Hepatocyte (in vitro differentiated cells): Measurements from ENCODE around the gene PPP6R2.

Experiments
- CTCF ChIP-seq: fragments of 200-600 bp; sonication (generic); IDR thresholded peaks from 2 replicates; pipeline ENCODE4 v1.5.1; 2016; ENCODE audit warnings: antibody characterized with exemption, mild to moderate bottlenecking; ENCODE audit not compliant: poor library complexity
- EZH2 ChIP-seq: fragments of 200-600 bp; sonication (generic); IDR thresholded peaks from 2 replicates; pipeline ENCODE4 v1.6.1; 2016; ENCODE audit warnings: antibody characterized with exemption, mild to moderate bottlenecking, borderline replicate concordance
- EZH2phosphoT487 ChIP-seq: fragments of 200-600 bp; sonication (generic); IDR thresholded peaks from one replicate; pipeline ENCODE4 v1.6.1; 2018; ENCODE audit warnings: antibody characterized with exemption, mild to moderate bottlenecking, low read depth, moderate library complexity; ENCODE audit not compliant: unreplicated experiment, severe bottlenecking

GRCh38 chr22:50445880-50446707 lies 103.0 kb downstream of the PPP6R2 start:
- no peak for TF ChIP-seq CTCF
- no peak for TF ChIP-seq EZH2phosphoT487
- TF ChIP-seq EZH2: no peak
